ENCODE data around the gene AMMECR1.
"Not testable (repeated sequence)": the region's sequence is repeated elsewhere in the genome, so short reads cannot be mapped to it uniquely, and the experiment has no call there.

AMMECR1 gene

DNA sequence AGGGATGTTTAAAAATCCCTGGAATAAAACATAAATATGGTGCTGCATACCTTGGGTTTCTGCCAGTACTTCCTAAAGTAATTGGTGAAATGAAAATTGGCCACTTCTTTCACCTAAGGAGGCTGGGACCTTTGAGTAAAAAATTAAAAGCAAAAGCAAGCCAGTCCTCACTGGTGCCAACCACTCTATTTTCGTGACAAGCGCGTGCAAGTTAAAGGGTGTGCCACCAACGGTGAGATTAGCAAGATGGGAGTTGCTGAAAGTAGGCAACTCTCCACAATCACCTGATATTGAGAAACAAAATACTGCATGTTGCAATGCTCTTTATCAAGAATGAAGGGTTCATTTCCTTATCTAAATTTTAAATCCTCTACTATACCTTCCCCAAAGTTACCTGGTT, 21.1 kb upstream of the AMMECR1 start:
- no peak for DNase-seq
- Histone ChIP-seq H2AFZ (ENCODE audit: low read depth, low read length) (no peak overlapping the region), H3K4me3 (ENCODE audit: low read depth in 1 of 2, low read length in 2 of 2) (no peak overlapping the region), H3K4me2 (ENCODE audit: insufficient read depth, low read length) (no peak overlapping the region), H3K4me1 (ENCODE audit: insufficient read depth, low read length) (peaks cover 17% of the 10 kb centered on the region), H3K79me2 (ENCODE audit: insufficient read depth, low read length) (no peaks in the 10 kb centered on the region), H3K36me3 (ENCODE audit: insufficient read depth, low read length) (no peaks in the 10 kb centered on the region), H3K27me3 (ENCODE audit: insufficient read depth, low read length, poor library complexity) (no peaks in the 10 kb centered on the region), H3K9ac (ENCODE audit: low read depth, low read length) (no peak overlapping the region), H3K9me3 (ENCODE audit: insufficient read depth, low read length, severe bottlenecking) (no peaks in the 10 kb centered on the region), H3K27ac (ENCODE audit: low read length) (no peak overlapping the region), H4K20me1 (ENCODE audit: insufficient read depth, low read length) (no peaks in the 10 kb centered on the region)
- TF ChIP-seq EZH2 (IDR thresholded peaks at IDR 0.05; ENCODE audit: borderline replicate concordance, low read depth, low read length, severe bottlenecking) = no peak
- TF ChIP-seq, protein P1, sequence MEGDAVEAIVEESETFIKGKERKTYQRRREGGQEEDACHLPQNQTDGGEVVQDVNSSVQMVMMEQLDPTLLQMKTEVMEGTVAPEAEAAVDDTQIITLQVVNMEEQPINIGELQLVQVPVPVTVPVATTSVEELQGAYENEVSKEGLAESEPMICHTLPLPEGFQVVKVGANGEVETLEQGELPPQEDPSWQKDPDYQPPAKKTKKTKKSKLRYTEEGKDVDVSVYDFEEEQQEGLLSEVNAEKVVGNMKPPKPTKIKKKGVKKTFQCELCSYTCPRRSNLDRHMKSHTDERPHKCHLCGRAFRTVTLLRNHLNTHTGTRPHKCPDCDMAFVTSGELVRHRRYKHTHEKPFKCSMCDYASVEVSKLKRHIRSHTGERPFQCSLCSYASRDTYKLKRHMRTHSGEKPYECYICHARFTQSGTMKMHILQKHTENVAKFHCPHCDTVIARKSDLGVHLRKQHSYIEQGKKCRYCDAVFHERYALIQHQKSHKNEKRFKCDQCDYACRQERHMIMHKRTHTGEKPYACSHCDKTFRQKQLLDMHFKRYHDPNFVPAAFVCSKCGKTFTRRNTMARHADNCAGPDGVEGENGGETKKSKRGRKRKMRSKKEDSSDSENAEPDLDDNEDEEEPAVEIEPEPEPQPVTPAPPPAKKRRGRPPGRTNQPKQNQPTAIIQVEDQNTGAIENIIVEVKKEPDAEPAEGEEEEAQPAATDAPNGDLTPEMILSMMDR (IDR thresholded peaks at IDR 0.05; ENCODE audit: borderline replicate concordance, extremely low read depth, low read length, poor library complexity, severe bottlenecking) = no peak
- ATAC-seq (ENCODE audit: insufficient read depth, low read depth) = no peak

DNA sequence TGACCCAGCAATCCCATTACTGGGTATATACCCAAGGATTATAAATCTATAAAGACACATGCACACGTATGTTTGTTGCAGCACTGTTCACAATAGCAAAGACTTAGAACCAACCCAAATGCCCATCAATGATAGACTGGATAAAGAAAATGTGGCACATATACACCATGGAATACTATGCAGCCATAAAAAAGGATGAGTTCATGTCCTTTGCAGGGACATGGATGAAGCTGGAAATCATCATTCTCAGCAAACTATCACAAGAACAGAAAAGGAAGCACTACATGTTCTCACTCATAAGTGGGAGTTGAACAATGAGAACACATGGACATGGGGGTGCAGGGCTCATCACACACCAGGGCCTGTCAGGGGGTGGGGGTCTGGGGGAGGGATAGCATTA, 15.6 kb upstream of the AMMECR1 start:
- not testable (repeated sequence) for H3K9ac ChIP-seq (ENCODE audit: low read depth, low read length)

DNA sequence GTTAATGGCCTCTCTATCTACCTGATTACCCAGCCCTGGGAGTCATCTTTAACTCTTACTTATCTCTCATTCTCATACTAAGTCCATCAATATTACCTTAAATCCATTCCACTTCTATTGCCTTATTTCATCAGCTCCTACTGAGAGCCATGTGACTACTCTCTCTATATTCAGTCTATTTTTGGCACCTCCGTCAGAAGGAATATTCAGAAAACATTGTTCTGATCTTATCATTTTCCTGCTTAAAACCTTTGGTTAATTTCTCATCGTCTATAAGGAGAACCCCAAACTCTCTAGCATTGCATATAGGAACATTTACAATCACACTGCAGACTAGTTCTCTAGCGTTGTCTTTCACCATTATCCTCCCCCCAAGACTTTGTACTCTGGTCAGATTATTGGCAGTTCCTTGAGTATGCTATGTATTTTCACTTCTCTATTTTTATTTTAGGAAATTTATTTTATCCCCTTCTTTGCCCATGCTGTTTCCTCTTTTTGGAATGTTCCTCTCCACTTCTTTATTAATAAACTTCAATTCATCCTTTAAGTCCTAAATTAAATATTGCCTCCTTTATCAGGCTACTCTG, 13.7 kb upstream of the AMMECR1 start:
- no peaks in the 10 kb centered on the region for H3K9me3 ChIP-seq (ENCODE audit: insufficient read depth, low read length, severe bottlenecking)
- no peak overlapping the region for H3K4me3 ChIP-seq (ENCODE audit: low read depth in 1 of 2, low read length in 2 of 2)
- no peak overlapping the region for H3K4me2 ChIP-seq (ENCODE audit: insufficient read depth, low read length)
- H4K20me1 ChIP-seq (ENCODE audit: insufficient read depth, low read length) = no peaks in the 10 kb centered on the region
- no peaks in the 10 kb centered on the region for H3K4me1 ChIP-seq (ENCODE audit: insufficient read depth, low read length)
- ATAC-seq (ENCODE audit: insufficient read depth, low read depth) (no peak), DNase-seq (no peak)
- no peak overlapping the region for H3K9ac ChIP-seq (ENCODE audit: low read depth, low read length)
- no peaks in the 10 kb centered on the region for H3K79me2 ChIP-seq (ENCODE audit: insufficient read depth, low read length)
- no peaks in the 10 kb centered on the region for H3K36me3 ChIP-seq (ENCODE audit: insufficient read depth, low read length)
- no peaks in the 10 kb centered on the region for H3K27me3 ChIP-seq (ENCODE audit: insufficient read depth, low read length, poor library complexity)
- no peak overlapping the region for H3K27ac ChIP-seq (ENCODE audit: low read length)
- no peak overlapping the region for H2AFZ ChIP-seq (ENCODE audit: low read depth, low read length)
- TF ChIP-seq EZH2 (IDR thresholded peaks at IDR 0.05; ENCODE audit: borderline replicate concordance, low read depth, low read length, severe bottlenecking) = no peak
- TF ChIP-seq, protein P1 (IDR thresholded peaks at IDR 0.05; ENCODE audit: borderline replicate concordance, extremely low read depth, low read length, poor library complexity, severe bottlenecking) = no peak

More for the DNA sequence above, 15.6 kb upstream of the AMMECR1 start:
- DNase-seq; H2AFZ ChIP-seq (ENCODE audit: low read depth, low read length); H3K27ac ChIP-seq (ENCODE audit: low read length); H3K36me3 ChIP-seq (ENCODE audit: insufficient read depth, low read length); H3K4me3 ChIP-seq (ENCODE audit: low read depth in 1 of 2, low read length in 2 of 2); H3K4me2 ChIP-seq (ENCODE audit: insufficient read depth, low read length); H3K79me2 ChIP-seq (ENCODE audit: insufficient read depth, low read length); H3K9me3 ChIP-seq (ENCODE audit: insufficient read depth, low read length, severe bottlenecking); H3K27me3 ChIP-seq (ENCODE audit: insufficient read depth, low read length, poor library complexity); ATAC-seq (ENCODE audit: insufficient read depth, low read depth); H4K20me1 ChIP-seq (ENCODE audit: insufficient read depth, low read length); H3K4me1 ChIP-seq (ENCODE audit: insufficient read depth, low read length): not testable (repeated sequence)

DNA sequence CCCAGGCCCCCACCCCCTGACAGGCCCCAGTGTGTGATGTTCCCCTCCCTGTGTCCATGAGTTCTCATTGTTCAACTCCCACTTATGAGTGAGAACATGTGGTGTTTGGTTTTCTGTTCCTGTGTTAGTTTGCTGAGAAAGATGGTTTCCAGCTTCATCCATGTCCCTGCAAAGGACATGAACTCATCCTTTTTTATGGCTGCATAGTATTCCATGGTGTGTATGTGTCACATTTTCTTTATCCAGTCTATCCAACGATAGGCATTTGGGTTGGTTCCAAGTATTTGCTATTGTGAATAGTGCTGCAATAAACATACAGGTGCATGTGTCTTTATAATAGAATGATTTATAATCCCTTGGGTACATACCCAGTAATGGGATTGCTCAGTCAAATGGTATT, 10.7 kb upstream of the AMMECR1 start:
- not testable (repeated sequence) for H4K20me1 ChIP-seq (ENCODE audit: insufficient read depth, low read length); H3K27ac ChIP-seq (ENCODE audit: low read length); H3K4me3 ChIP-seq (ENCODE audit: low read depth in 1 of 2, low read length in 2 of 2); ATAC-seq (ENCODE audit: insufficient read depth, low read depth); H3K4me1 ChIP-seq (ENCODE audit: insufficient read depth, low read length); H3K4me2 ChIP-seq (ENCODE audit: insufficient read depth, low read length); H3K36me3 ChIP-seq (ENCODE audit: insufficient read depth, low read length); H3K9ac ChIP-seq (ENCODE audit: low read depth, low read length); H3K79me2 ChIP-seq (ENCODE audit: insufficient read depth, low read length); H3K9me3 ChIP-seq (ENCODE audit: insufficient read depth, low read length, severe bottlenecking); H2AFZ ChIP-seq (ENCODE audit: low read depth, low read length); DNase-seq; H3K27me3 ChIP-seq (ENCODE audit: insufficient read depth, low read length, poor library complexity)
